ENCODE results near the gene SLC22A8. TPM values are rescaled to one million over a fixed set of nuclear protein-coding genes. Genes with fewer than 3 reads are reported as not detected.

Gene SLC22A8
- total RNA-seq, 1 experiment from 2014 or later, result not detected

DNA sequence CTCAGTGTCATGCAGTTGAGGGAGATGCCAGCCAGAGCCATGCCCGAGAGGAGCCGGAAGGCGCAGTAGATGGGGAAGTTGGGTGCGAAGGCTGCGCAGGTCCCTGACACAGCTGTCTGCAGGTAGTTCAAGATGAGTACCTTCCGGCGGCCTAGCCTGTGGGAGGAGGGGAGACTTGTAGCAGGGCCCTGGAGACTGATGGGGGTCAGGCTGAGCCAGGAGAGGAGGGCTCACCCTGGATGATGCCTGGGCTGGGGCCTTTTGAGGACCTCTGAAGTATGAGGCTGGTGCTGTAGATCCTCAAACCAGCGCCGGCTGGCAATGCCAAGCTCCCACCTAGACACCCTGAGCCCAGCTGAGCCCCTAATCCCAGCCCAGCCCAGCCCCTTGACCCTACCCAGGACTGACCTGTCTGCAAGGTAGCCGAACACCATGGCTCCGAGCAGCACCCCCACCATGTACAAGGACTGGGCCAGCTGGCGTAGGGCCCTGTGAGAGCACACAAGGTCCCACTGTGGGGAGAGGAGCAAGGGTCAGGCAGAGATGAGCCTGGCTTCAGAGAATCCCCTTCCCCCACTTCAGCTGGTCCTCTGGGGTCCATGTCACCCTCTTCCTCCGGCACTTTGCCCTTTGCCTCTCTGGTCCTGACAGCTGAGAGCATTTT is 32.0 kb downstream of the SLC22A8 start:
- CTCF ChIA-PET, result no interaction called here

DNA sequence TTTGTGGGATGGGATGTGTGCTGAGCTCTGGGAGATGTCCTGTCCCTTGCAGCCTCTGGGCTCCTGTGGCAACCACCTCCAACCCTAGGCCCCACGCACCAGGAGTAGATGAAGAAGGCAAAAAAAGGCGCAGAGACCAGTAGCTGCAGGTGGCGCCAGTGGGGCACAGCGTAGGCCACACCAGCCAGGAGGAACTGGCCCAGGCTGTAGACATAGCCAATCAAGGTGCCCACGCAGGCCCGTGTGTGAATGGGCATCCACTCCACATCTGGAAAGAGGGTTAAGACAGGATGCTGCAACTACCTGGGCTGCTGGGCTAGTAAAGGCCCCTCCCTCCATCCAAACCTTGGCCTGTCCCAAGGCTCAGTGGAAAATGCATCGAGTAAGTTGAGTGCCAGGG is 33.9 kb downstream of the SLC22A8 start:
- no peak overlapping the region for H3K4me3 ChIP-seq (ENCODE audit: low read depth, low read length, poor library complexity, severe bottlenecking)
- intact Hi-C loops (cut with micrococcal nuclease; ENCODE audit: unreplicated experiment), result no loop called here
- ChIA-PET POLR2A (ENCODE audit: low non-redundant PET) (no interaction called here), CTCF (no interaction called here)
- TF ChIP-seq, protein P1, sequence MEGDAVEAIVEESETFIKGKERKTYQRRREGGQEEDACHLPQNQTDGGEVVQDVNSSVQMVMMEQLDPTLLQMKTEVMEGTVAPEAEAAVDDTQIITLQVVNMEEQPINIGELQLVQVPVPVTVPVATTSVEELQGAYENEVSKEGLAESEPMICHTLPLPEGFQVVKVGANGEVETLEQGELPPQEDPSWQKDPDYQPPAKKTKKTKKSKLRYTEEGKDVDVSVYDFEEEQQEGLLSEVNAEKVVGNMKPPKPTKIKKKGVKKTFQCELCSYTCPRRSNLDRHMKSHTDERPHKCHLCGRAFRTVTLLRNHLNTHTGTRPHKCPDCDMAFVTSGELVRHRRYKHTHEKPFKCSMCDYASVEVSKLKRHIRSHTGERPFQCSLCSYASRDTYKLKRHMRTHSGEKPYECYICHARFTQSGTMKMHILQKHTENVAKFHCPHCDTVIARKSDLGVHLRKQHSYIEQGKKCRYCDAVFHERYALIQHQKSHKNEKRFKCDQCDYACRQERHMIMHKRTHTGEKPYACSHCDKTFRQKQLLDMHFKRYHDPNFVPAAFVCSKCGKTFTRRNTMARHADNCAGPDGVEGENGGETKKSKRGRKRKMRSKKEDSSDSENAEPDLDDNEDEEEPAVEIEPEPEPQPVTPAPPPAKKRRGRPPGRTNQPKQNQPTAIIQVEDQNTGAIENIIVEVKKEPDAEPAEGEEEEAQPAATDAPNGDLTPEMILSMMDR (conservative IDR thresholded peaks at IDR 0.05; ENCODE audit: low read depth, low read length), result no peak; the same call in 1 of the 2 replicates
- no peak for TF ChIP-seq EZH2 (IDR thresholded peaks at IDR 0.05; ENCODE audit: borderline replicate concordance, low read depth, low read length, poor library complexity, severe bottlenecking)
- H3K27me3 ChIP-seq (replicated peaks; ENCODE audit: insufficient read depth, low read depth, low read length, poor library complexity), result no peaks in the 10 kb centered on the region
- no TSS peak for BruUV-seq (replicated peaks)
- no peaks in the 10 kb centered on the region for H3K9me3 ChIP-seq (ENCODE audit: low read depth, low read length, poor library complexity, severe bottlenecking)
- no peak for DNase-seq (ENCODE audit: low spot score)
- H3K4me1 ChIP-seq (ENCODE audit: insufficient read depth, low read length, poor library complexity, severe bottlenecking), result no peaks in the 10 kb centered on the region
- H3K27ac ChIP-seq (ENCODE audit: low read depth, low read length, poor library complexity, severe bottlenecking), result no peak overlapping the region
- no peaks in the 10 kb centered on the region for H3K36me3 ChIP-seq (ENCODE audit: insufficient read depth, low read length, poor library complexity, severe bottlenecking)

More for the DNA sequence above, 32.0 kb downstream of the SLC22A8 start:
- Histone ChIP-seq H3K9me3 (ENCODE audit: low read depth, low read length, poor library complexity, severe bottlenecking) (no peaks in the 10 kb centered on the region), H3K27ac (ENCODE audit: low read depth, low read length, poor library complexity, severe bottlenecking) (no peak overlapping the region), H3K36me3 (ENCODE audit: insufficient read depth, low read length, poor library complexity, severe bottlenecking) (no peaks in the 10 kb centered on the region), H3K4me1 (ENCODE audit: insufficient read depth, low read length, poor library complexity, severe bottlenecking) (no peaks in the 10 kb centered on the region), H3K4me3 (ENCODE audit: low read depth, low read length, poor library complexity, severe bottlenecking) (no peak overlapping the region), H3K27me3 (replicated peaks; ENCODE audit: insufficient read depth, low read depth, low read length, poor library complexity) (no peaks in the 10 kb centered on the region)
- TF ChIP-seq, protein P1 (conservative IDR thresholded peaks at IDR 0.05; ENCODE audit: low read depth, low read length), result no peak
- TF ChIP-seq EZH2 (IDR thresholded peaks at IDR 0.05; ENCODE audit: borderline replicate concordance, low read depth, low read length, poor library complexity, severe bottlenecking), result no peak
- intact Hi-C loops (cut with micrococcal nuclease; ENCODE audit: unreplicated experiment), result no loop called here
- POLR2A ChIA-PET (ENCODE audit: low non-redundant PET), result no interaction called here
- no peak for DNase-seq (ENCODE audit: low spot score)
- no TSS peak for BruUV-seq (replicated peaks)

DNA sequence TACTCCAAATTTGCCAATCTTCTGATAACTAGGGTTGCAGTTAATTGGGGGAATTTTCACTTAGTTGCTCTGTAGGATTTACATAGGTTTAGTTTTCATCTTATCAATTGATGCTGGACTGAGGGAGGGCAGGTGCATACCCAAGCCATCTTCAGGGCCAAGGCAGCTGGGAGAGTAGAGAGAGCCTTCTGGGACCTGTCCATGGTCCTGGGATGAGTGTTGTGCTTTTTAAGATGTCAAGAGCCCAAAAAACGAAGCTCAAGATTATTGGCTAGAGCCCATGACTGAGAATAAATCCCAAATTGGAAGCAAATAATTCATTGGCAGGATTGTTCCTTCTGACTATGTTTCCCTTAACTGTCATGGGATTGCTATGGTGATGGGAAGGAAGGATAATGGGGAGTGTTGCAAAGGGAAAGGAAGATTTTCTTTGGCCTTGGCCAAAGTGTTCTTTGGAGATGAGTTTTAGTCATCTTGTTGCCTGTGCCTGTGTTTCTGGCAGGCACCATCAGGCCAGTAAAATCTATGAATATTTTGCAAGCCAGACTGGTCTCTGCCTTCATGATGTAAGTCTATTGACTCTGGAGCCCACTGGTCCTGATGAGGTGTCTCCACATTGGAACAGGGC is 35.4 kb downstream of the SLC22A8 start:
- ChIA-PET CTCF (no interaction called here), POLR2A (ENCODE audit: low non-redundant PET) (no interaction called here)
- H3K36me3 ChIP-seq (ENCODE audit: insufficient read depth, low read length, poor library complexity, severe bottlenecking), result no peaks in the 10 kb centered on the region
- intact Hi-C loops (cut with micrococcal nuclease; ENCODE audit: unreplicated experiment), result no loop called here
- no TSS peak for BruUV-seq (replicated peaks)
- TF ChIP-seq, protein P1 (conservative IDR thresholded peaks at IDR 0.05; ENCODE audit: low read depth, low read length), result no peak
- no peak for TF ChIP-seq EZH2 (IDR thresholded peaks at IDR 0.05; ENCODE audit: borderline replicate concordance, low read depth, low read length, poor library complexity, severe bottlenecking)
- peaks cover 3% of the 10 kb centered on the region for H3K4me1 ChIP-seq (ENCODE audit: insufficient read depth, low read length, poor library complexity, severe bottlenecking)
- no peaks in the 10 kb centered on the region for H3K9me3 ChIP-seq (ENCODE audit: low read depth, low read length, poor library complexity, severe bottlenecking)
- no peaks in the 10 kb centered on the region for H3K27me3 ChIP-seq (replicated peaks; ENCODE audit: insufficient read depth, low read depth, low read length, poor library complexity)
- no peak overlapping the region for H3K4me3 ChIP-seq (ENCODE audit: low read depth, low read length, poor library complexity, severe bottlenecking)
- peak; percentile 18 for DNase-seq (ENCODE audit: low spot score)
- H3K27ac ChIP-seq (ENCODE audit: low read depth, low read length, poor library complexity, severe bottlenecking), result no peak overlapping the region

All from A673 (cell line).